Skeletal muscle tissue (tissue), 5 donors: ENCODE data around the gene SHROOM1. TPM values are rescaled to one million over a fixed set of nuclear protein-coding genes. Genes with fewer than 3 reads are reported as not detected.

Experiments used
- H3K27ac ChIP-seq: one replicate; pipeline ENCODE4 v1.7.0; 2013; ENCODE audit warnings: mild to moderate bottlenecking, low read depth, low read length, inconsistent platforms
- H3K27me3 ChIP-seq, 3 donors: one replicate each; pipeline ENCODE4 v1.7.0; 2013; ENCODE audit warnings: low read length in 3 of 3; ENCODE audit not compliant: control insufficient read depth in 3 of 3, insufficient read depth in 3 of 3
- H3K36me3 ChIP-seq, 3 donors: one replicate each; pipeline ENCODE4 v1.7.0; 2013; ENCODE audit warnings: low read length in 3 of 3; ENCODE audit not compliant: control insufficient read depth in 3 of 3, insufficient read depth in 3 of 3
- H3K4me1 ChIP-seq, 3 donors: one replicate each; pipeline ENCODE4 v1.7.0; 2013; ENCODE audit warnings: low read length in 3 of 3, mild to moderate bottlenecking in 3 of 3; ENCODE audit not compliant: control insufficient read depth in 3 of 3, insufficient read depth in 3 of 3
- H3K4me3 ChIP-seq, 3 donors: one replicate each; pipeline ENCODE4 v1.7.0; 2013; ENCODE audit warnings: low read length in 3 of 3
- H3K9ac ChIP-seq, 3 donors: one replicate each; pipeline ENCODE4 v1.7.0; 2013; ENCODE audit warnings: low read length in 3 of 3, mild to moderate bottlenecking in 3 of 3, moderate library complexity in 2 of 3, low read depth in 1 of 3
- H3K9me3 ChIP-seq, 3 donors: one replicate each; pipeline ENCODE4 v1.7.0; 2013; ENCODE audit warnings: low read length in 3 of 3; ENCODE audit not compliant: control insufficient read depth in 3 of 3
- small RNA-seq: library from RNA; depleted of rRNA; stranded (forward); fragments of <200 nt; gene quantifications from one replicate; pipeline ENCODE3, GENCODE V24; 2014
- total RNA-seq: library from RNA; depleted of rRNA; stranded (reverse); fragments of >200 nt; gene quantifications from one replicate; pipeline ENCODE4 v1.2.3, GENCODE V29; 2014
- donor health status: Osteomylitis.

SHROOM1 gene
- total RNA-seq, 1 donor from 2014 or later: 1.6 TPM

- H3K36me3 ChIP-seq: no peaks in the 10 kb centered on the region
- H3K27ac ChIP-seq: peak overlapping the region; percentile 0
- H3K9me3 ChIP-seq: no peaks in the 10 kb centered on the region
- peak overlapping the region in 1 of 3 donors; percentile 45 for H3K4me3 ChIP-seq
- peaks cover 51 to 64% (median 54%) of the 10 kb centered on the region in 3 donors for H3K4me1 ChIP-seq
- peak overlapping the region in 1 of 3 donors; percentile 33 for H3K9ac ChIP-seq
- H3K27me3 ChIP-seq: peaks cover 0 to 3% (median 3%) of the 10 kb centered on the region in 3 donors
Measured at GRCh38 chr5:132774896-132775295, 55.6 kb downstream of the SHROOM1 start.

GRCh38 chr5:132774406-132774805 lies 56.0 kb downstream of the SHROOM1 start:
- H3K9ac ChIP-seq: no peak overlapping the region
- no peak overlapping the region for H3K4me3 ChIP-seq
- H3K27me3 ChIP-seq: peaks cover 0 to 3% (median 0%) of the 10 kb centered on the region in 3 donors
- peaks cover 51 to 64% (median 54%) of the 10 kb centered on the region in 3 donors for H3K4me1 ChIP-seq
- H3K27ac ChIP-seq: no peak overlapping the region
- no peaks in the 10 kb centered on the region for H3K36me3 ChIP-seq
- no peaks in the 10 kb centered on the region for H3K9me3 ChIP-seq

GRCh38 chr5:132773601-132774355 lies 56.7 kb downstream of the SHROOM1 start:
- H3K9me3 ChIP-seq: no peaks in the 10 kb centered on the region
- H3K36me3 ChIP-seq: no peaks in the 10 kb centered on the region
- no peak overlapping the region for H3K9ac ChIP-seq
- peaks cover 0 to 3% (median 0%) of the 10 kb centered on the region in 3 donors for H3K27me3 ChIP-seq
- no peak overlapping the region for H3K4me3 ChIP-seq
- H3K27ac ChIP-seq: no peak overlapping the region
- H3K4me1 ChIP-seq: peaks cover 51 to 65% (median 54%) of the 10 kb centered on the region in 3 donors

DNA sequence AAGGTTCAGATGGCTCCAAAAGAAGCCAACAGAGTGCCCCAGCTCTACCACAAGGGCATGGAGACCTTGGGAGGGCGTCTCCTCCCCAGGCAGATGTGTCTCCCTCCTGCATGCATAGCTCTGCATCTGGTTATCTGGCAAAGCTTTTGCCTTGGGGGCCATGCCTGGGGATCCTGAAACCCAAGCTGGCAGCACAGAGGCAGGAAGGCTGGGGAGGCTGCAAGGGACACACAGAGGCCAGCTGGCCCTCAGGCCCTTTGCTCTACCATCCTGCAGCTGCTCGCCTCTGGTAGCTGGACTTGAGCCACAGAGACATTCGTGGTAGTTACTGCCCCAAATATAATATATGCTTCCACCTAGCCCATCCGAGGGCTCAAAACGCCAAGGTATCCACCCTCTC lies 57.3 kb downstream of the SHROOM1 start:
- no peak overlapping the region for H3K9ac ChIP-seq
- peaks cover 0 to 3% (median 0%) of the 10 kb centered on the region in 3 donors for H3K27me3 ChIP-seq
- H3K9me3 ChIP-seq: no peaks in the 10 kb centered on the region
- H3K4me3 ChIP-seq: no peak overlapping the region
- no peak overlapping the region for H3K27ac ChIP-seq
- H3K4me1 ChIP-seq: peaks cover 55 to 68% (median 57%) of the 10 kb centered on the region in 3 donors
- H3K36me3 ChIP-seq: no peaks in the 10 kb centered on the region

DNA sequence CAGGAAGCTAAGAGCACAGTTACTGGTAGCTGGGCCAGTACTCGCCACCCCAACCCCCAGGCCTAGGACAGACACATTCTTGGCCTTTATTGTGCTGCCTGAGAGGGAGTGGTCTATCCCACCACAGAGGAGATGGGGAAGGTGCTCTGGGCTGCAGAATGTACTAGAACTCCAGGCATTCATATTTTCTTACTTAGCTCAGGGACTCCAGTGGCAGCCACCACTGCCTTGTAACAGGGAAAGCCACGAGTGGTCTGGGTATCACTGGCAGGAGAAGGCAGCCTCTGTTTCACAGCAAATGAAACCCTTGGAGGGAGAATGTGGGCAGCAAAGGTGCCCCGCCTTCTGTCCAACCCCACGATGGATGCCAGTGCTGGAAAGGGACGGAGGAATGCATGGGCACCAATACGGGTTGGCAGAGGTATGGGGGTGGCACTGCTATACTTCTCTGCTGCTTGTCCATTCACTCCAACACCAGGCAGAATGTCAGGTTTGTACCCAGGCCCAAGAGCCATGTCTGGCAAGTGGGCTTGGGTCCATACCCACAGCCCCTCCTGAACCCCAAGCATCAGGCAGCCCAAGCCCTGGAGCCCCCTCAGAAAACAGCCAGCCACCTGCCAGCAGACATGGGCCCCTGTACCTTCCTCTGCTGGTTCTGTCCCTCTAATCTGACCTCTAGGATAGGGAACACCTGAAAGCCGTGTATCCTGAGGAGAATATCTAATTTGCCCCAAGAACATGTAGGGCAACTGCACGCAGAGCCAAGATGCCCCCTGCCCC lies 58.0 kb downstream of the SHROOM1 start:
- H3K9ac ChIP-seq: no peak overlapping the region

More for the DNA sequence above, 58.0 kb downstream of the SHROOM1 start:
- Histone ChIP-seq H3K9me3 (no peaks in the 10 kb centered on the region), H3K4me1 (peaks cover 55 to 67% (median 56%) of the 10 kb centered on the region in 3 donors), H3K27ac (peak overlapping the region; percentile 66), H3K36me3 (no peaks in the 10 kb centered on the region), H3K4me3 (no peak overlapping the region), H3K27me3 (no peaks in the 10 kb centered on the region)

Small RNAs within 50 kb of the gene (small RNA-seq; reads per million reads assigned to genes)
- gene RNA5SP192: not detected

Other genes with a start within 250 kb of the SHROOM1 start
- not detected for gene IL13, start 172.5 kb downstream of the SHROOM1 start, total RNA-seq
- gene IL4, start 156.7 kb downstream of the SHROOM1 start, total RNA-seq: not detected
- gene KIF3A, start 93.1 kb downstream of the SHROOM1 start, total RNA-seq: 6.3 TPM
- gene CCNI2, start 83.2 kb downstream of the SHROOM1 start, total RNA-seq: not detected
- gene SEPTIN8, start 53.4 kb downstream of the SHROOM1 start, total RNA-seq: 28.7 TPM
- under 0.01 TPM for gene SOWAHA, start 17.3 kb downstream of the SHROOM1 start, total RNA-seq
- gene GDF9, start 35.8 kb upstream of the SHROOM1 start, total RNA-seq: 0.52 TPM
- 135 TPM for gene UQCRQ, start 36.0 kb upstream of the SHROOM1 start, total RNA-seq
- 2.1 TPM for gene LEAP2, start 43.0 kb upstream of the SHROOM1 start, total RNA-seq
- 35.5 TPM for gene AFF4, start 133.0 kb upstream of the SHROOM1 start, total RNA-seq
- gene ZCCHC10, start 195.9 kb upstream of the SHROOM1 start, total RNA-seq: 11.0 TPM
- gene HSPA4, start 221.4 kb upstream of the SHROOM1 start, total RNA-seq: 59.0 TPM